A673 (cell line): ENCODE data around the gene CCDC88C. TPM values are rescaled to one million over a fixed set of nuclear protein-coding genes. Genes with fewer than 3 reads are reported as not detected.

Experiments
- BruUV-seq: library from RNA; stranded (reverse); fragments of 400-500 nt; replicated peaks from 2 replicates; lab custom pipeline; 2021; lab: Mats Ljungman, UMichigan
- CTCF ChIA-PET: fragments of 300-600 bp; sonication (Branson Sonifier 250); formaldehyde crosslinking; loops from one replicate; lab custom pipeline; 2022; ENCODE audit warnings: antibody characterized with exemption; lab: Charles Lee
- POLR2A ChIA-PET: fragments of 300-600 bp; sonication (Branson Sonifier 250); formaldehyde crosslinking; loops from one replicate; lab custom pipeline; 2022; ENCODE audit warnings: antibody characterized with exemption; ENCODE audit not compliant: low non-redundant PET; lab: Charles Lee
- DNase-seq: peaks from one replicate; pipeline ENCODE4 v3.0.0-alpha.2; 2015; ENCODE audit warnings: low spot score
- H3K27ac ChIP-seq: fragments of 200-600 bp; sonication (generic); 2 replicates; pipeline ENCODE4 v1.5.1; 2016; ENCODE audit warnings: mixed run types, low read depth, mild to moderate bottlenecking, mixed read lengths, antibody characterized with exemption, low read length; ENCODE audit not compliant: poor library complexity, severe bottlenecking
- H3K27me3 ChIP-seq: fragments of 200-600 bp; sonication (generic); replicated peaks from 2 replicates; pipeline ENCODE4 v1.6.1; 2017; ENCODE audit warnings: mixed run types, low read depth, mild to moderate bottlenecking, mixed read lengths, antibody characterized with exemption, low read length; ENCODE audit not compliant: insufficient read depth, poor library complexity
- H3K36me3 ChIP-seq: fragments of 200-600 bp; sonication (generic); 2 replicates; pipeline ENCODE4 v1.6.1; 2016; ENCODE audit warnings: mixed run types, mild to moderate bottlenecking, mixed read lengths, antibody characterized with exemption, low read length; ENCODE audit not compliant: insufficient read depth, poor library complexity, severe bottlenecking
- H3K4me1 ChIP-seq: fragments of 200-600 bp; sonication (generic); 2 replicates; pipeline ENCODE4 v1.6.1; 2017; ENCODE audit warnings: mixed run types, mild to moderate bottlenecking, mixed read lengths, antibody characterized with exemption, low read length; ENCODE audit not compliant: insufficient read depth, poor library complexity, severe bottlenecking
- H3K4me3 ChIP-seq: fragments of 200-600 bp; sonication (generic); 2 replicates; pipeline ENCODE4 v1.5.1; 2016; ENCODE audit warnings: low read depth, mixed run types, mild to moderate bottlenecking, mixed read lengths, low read length; ENCODE audit not compliant: poor library complexity, severe bottlenecking
- H3K9me3 ChIP-seq: fragments of 200-600 bp; sonication (generic); 2 replicates; pipeline ENCODE4 v1.6.1; 2016; ENCODE audit warnings: mixed run types, low read depth, mild to moderate bottlenecking, mixed read lengths, antibody characterized with exemption, low read length; ENCODE audit not compliant: poor library complexity, severe bottlenecking
- CTCF ChIP-seq: fragments of 300-800, 200-600 bp; sonication (generic); conservative IDR thresholded peaks from 2 replicates; pipeline ENCODE4 v1.5.1; 2017; ENCODE audit warnings: low read depth, mild to moderate bottlenecking, antibody characterized with exemption, low read length, moderate library complexity, mixed read lengths
- EZH2 ChIP-seq: fragments of 200-600 bp; sonication (generic); IDR thresholded peaks from 2 replicates; pipeline ENCODE4 v1.6.1; 2017; ENCODE audit warnings: borderline replicate concordance, low read depth, mild to moderate bottlenecking, mixed read lengths, antibody characterized with exemption, low read length; ENCODE audit not compliant: poor library complexity, severe bottlenecking
- intact Hi-C: fragments of 100-400 bp; cut with micrococcal nuclease; formaldehyde crosslinking; loops from one replicate; pipeline ENCODE4 v1.10.0; 2022; ENCODE audit not compliant: unreplicated experiment
- total RNA-seq: library from RNA; stranded (reverse); gene quantifications from 2 replicates; pipeline ENCODE4 v1.2.3, GENCODE V29; 2021

The CCDC88C gene
- total RNA-seq, 1 experiment from 2014 or later: 49.1 TPM

GRCh38 chr14:91264151-91265150 lies 153.2 kb downstream of the CCDC88C start:
- Histone ChIP-seq H3K9me3 (no peaks in the 10 kb centered on the region), H3K27ac (no peak overlapping the region), H3K36me3 (no peaks in the 10 kb centered on the region), H3K27me3 (no peaks in the 10 kb centered on the region), H3K4me1 (no peaks in the 10 kb centered on the region), H3K4me3 (peak overlapping the region; percentile 33)
- POLR2A ChIA-PET: no interaction called here
- DNase-seq: no peak
- no peak for TF ChIP-seq CTCF
- TF ChIP-seq EZH2: no peak
- BruUV-seq: no TSS peak
- intact Hi-C loops: no loop called here
- CTCF ChIA-PET: interaction anchor here (0.6 to 1.0 kb wide), 2 partner anchors 11 to 153 kb away, joined by 3 to 4 read pairs; partner anchors contain the start of gene CCDC88C

GRCh38 chr14:91263329-91263728 lies 154.3 kb downstream of the CCDC88C start:
- ChIA-PET POLR2A (no interaction called here), CTCF (interaction anchor here (0.6 kb wide), 1 partner anchor 154 kb away, joined by 3 read pairs; the partner anchor contains the start of gene CCDC88C)
- Histone ChIP-seq H3K27ac (no peak overlapping the region), H3K9me3 (no peaks in the 10 kb centered on the region), H3K27me3 (no peaks in the 10 kb centered on the region), H3K36me3 (no peaks in the 10 kb centered on the region), H3K4me3 (no peak overlapping the region), H3K4me1 (no peaks in the 10 kb centered on the region)
- no peak for TF ChIP-seq EZH2
- no peak for TF ChIP-seq CTCF
- BruUV-seq: no TSS peak
- intact Hi-C loops: no loop called here
- DNase-seq: no peak

DNA sequence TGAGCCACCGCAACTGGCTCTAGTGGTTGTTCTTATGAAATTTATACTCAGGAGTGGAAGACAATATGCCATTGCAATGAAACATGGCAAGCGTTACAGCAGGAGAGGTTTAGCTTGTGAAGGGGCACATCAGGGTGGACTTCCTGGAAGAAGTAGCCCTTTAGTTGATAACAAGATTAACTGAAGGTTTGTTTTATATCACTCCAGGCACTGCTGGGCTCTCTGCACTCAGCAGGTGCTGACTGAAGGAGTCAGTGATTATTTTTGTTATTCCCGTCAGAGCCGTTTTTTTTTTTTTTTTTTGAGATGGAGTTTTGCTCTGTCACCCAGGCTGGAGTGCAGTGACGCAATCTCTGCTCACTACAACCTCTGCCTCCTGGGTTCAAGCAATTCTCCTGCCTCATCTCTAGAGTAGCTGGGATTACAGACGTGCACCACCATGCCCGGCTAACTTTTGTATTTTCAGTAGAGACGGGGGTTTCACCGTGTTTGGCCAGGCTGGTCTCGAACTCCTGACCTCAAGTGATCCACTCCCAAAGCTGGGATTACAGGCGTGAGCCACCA lies 155.6 kb downstream of the CCDC88C start:
- TF ChIP-seq CTCF (no peak), EZH2 (no peak)
- no peak overlapping the region for H3K4me3 ChIP-seq
- no peak for DNase-seq
- H3K27me3 ChIP-seq: no peaks in the 10 kb centered on the region
- H3K36me3 ChIP-seq: no peaks in the 10 kb centered on the region
- H3K4me1 ChIP-seq: peaks cover 4% of the 10 kb centered on the region
- no TSS peak for BruUV-seq
- ChIA-PET CTCF (no interaction called here), POLR2A (interaction anchor here (0.7 kb wide), 1 partner anchor 45 kb away, joined by 6 read pairs; no protein-coding TSS in a partner anchor)
- intact Hi-C loops: no loop called here
- H3K9me3 ChIP-seq: no peaks in the 10 kb centered on the region
- H3K27ac ChIP-seq: no peak overlapping the region
